ENCODE measurements around the gene OR9G1.

DNA sequence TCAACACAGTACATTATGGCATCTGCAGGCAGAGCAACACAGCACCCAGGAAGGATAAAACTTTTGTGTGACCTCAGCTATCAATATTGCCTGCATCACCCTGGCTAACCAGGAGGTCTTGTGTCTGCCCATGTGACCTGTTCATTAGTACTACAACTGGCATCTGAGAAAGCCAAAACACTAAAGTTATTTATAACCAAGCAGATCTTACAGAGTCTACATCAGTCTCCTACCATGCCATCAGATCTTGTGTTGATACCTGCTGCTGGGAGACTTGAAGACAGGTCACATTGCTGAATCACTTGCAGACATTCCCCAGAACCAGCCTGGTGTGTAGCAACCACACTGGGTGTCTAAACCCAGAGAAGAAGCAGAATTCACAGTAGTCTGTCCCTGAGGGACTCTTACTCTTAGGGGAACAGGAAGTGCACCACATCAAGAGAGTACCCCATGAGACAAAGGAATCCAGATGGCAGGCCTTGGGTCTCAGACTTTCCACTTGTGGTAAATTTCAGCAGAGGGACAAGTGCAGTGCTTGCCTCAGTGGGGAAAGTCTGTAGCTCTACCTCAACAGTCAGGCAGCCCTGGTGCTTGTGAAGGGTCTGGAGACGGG lies 7.0 kb downstream of the OR9G1 start:
- TF ChIP-seq, protein P1, sequence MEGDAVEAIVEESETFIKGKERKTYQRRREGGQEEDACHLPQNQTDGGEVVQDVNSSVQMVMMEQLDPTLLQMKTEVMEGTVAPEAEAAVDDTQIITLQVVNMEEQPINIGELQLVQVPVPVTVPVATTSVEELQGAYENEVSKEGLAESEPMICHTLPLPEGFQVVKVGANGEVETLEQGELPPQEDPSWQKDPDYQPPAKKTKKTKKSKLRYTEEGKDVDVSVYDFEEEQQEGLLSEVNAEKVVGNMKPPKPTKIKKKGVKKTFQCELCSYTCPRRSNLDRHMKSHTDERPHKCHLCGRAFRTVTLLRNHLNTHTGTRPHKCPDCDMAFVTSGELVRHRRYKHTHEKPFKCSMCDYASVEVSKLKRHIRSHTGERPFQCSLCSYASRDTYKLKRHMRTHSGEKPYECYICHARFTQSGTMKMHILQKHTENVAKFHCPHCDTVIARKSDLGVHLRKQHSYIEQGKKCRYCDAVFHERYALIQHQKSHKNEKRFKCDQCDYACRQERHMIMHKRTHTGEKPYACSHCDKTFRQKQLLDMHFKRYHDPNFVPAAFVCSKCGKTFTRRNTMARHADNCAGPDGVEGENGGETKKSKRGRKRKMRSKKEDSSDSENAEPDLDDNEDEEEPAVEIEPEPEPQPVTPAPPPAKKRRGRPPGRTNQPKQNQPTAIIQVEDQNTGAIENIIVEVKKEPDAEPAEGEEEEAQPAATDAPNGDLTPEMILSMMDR (IDR thresholded peaks at IDR 0.05 in 8 of 11, conservative IDR thresholded peaks at IDR 0.05 in 3 of 11), result no peak
- TF ChIP-seq POLR2A (IDR thresholded peaks at IDR 0.05), result no peak
